SK-N-SH treated with all-trans-retinoic acid at 6 μM for 48 hours (cell line): ENCODE measurements around the gene ACOT9.

ENCODE experiments used
- CSDC2 ChIP-seq: fragments of 250-450 bp; sonication (Bioruptor Pico); IDR thresholded peaks from 2 replicates; pipeline ENCODE4 v1.5.0; 2020; ENCODE audit warnings: mild to moderate bottlenecking, moderate library complexity
- RARB ChIP-seq: fragments of 250-450 bp; sonication (Bioruptor Pico); IDR thresholded peaks from 2 replicates; pipeline ENCODE4 v1.8.0; 2021; ENCODE audit warnings: mild to moderate bottlenecking, moderate library complexity
- TCF4 ChIP-seq: fragments of 250-450 bp; sonication (Bioruptor Pico); IDR thresholded peaks from 2 replicates; pipeline ENCODE4 v1.8.0; 2021; ENCODE audit warnings: mild to moderate bottlenecking, moderate library complexity, borderline replicate concordance
- ZFP3 ChIP-seq: fragments of 250-450 bp; sonication (Bioruptor Pico); IDR thresholded peaks from 2 replicates; pipeline ENCODE4 v1.5.0; 2020; ENCODE audit warnings: mild to moderate bottlenecking, moderate library complexity
- ZFP30 ChIP-seq: fragments of 450-650 bp; formaldehyde crosslinking; IDR thresholded peaks from 2 replicates; pipeline ENCODE4 v1.5.0; 2022; ENCODE audit warnings: mild to moderate bottlenecking, moderate library complexity
- ZNF70 ChIP-seq: fragments of 450-650 bp; formaldehyde crosslinking; IDR thresholded peaks from 2 replicates; pipeline ENCODE4 v1.5.0; 2020; ENCODE audit warnings: mild to moderate bottlenecking, moderate library complexity
- TF ChIP-seq, protein P1 (sequence below): fragments of 250-450 bp; sonication (Bioruptor Pico); IDR thresholded peaks from 2 replicates; pipeline ENCODE4 v1.8.0; 2020; ENCODE audit warnings: mild to moderate bottlenecking, moderate library complexity, borderline replicate concordance
- TF ChIP-seq, protein P2 (sequence below): fragments of 250-450 bp; sonication (Bioruptor Pico); IDR thresholded peaks from 2 replicates; pipeline ENCODE4 v1.5.1; 2021; ENCODE audit warnings: mild to moderate bottlenecking, moderate library complexity

DNA sequence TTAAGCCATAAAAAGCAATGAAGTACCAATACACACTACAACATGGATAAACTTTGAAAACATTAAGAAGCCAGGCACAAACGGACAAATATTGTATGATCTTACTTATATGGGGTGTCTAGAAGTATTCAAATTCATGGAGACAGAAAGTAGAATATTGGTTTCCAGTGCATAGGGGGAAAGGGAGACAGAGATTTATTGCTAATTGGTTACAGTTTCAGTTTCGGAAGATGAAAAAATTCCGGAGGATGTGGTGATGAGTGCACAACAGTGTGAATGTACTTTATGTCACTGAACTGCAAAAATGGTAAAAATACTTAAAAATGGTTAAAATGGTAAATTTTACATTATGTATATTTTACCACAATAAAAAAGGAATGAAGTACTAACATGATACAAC lies 80.9 kb downstream of the ACOT9 start:
- TF ChIP-seq RARB (no peak), CSDC2 (CRISPR knock-in tag) (no peak), TCF4 (CRISPR knock-in tag) (no peak), ZFP3 (CRISPR knock-in tag) (no peak), ZFP30 (CRISPR knock-in tag) (no peak), ZNF70 (CRISPR knock-in tag) (no peak)
- TF ChIP-seq, protein P1, sequence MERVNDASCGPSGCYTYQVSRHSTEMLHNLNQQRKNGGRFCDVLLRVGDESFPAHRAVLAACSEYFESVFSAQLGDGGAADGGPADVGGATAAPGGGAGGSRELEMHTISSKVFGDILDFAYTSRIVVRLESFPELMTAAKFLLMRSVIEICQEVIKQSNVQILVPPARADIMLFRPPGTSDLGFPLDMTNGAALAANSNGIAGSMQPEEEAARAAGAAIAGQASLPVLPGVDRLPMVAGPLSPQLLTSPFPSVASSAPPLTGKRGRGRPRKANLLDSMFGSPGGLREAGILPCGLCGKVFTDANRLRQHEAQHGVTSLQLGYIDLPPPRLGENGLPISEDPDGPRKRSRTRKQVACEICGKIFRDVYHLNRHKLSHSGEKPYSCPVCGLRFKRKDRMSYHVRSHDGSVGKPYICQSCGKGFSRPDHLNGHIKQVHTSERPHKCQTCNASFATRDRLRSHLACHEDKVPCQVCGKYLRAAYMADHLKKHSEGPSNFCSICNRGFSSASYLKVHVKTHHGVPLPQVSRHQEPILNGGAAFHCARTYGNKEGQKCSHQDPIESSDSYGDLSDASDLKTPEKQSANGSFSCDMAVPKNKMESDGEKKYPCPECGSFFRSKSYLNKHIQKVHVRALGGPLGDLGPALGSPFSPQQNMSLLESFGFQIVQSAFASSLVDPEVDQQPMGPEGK (CRISPR knock-in tag), result no peak
- TF ChIP-seq, protein P2, sequence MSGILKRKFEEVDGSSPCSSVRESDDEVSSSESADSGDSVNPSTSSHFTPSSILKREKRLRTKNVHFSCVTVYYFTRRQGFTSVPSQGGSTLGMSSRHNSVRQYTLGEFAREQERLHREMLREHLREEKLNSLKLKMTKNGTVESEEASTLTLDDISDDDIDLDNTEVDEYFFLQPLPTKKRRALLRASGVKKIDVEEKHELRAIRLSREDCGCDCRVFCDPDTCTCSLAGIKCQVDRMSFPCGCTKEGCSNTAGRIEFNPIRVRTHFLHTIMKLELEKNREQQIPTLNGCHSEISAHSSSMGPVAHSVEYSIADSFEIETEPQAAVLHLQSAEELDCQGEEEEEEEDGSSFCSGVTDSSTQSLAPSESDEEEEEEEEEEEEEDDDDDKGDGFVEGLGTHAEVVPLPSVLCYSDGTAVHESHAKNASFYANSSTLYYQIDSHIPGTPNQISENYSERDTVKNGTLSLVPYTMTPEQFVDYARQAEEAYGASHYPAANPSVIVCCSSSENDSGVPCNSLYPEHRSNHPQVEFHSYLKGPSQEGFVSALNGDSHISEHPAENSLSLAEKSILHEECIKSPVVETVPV (CRISPR knock-in tag), result no peak
